H1 (cell line): Measurements from ENCODE around the gene AGPS. TPM values are rescaled to one million over a fixed set of nuclear protein-coding genes. Genes with fewer than 3 reads are reported as not detected.

Experiments used
- CTCF ChIA-PET: fragments of 300-600 bp; sonication (Branson Sonifier 250); formaldehyde crosslinking; loops from one replicate; lab custom pipeline; 2021; ENCODE audit not compliant: partially characterized antibody; lab: Charles Lee
- POLR2A ChIA-PET: fragments of 300-600 bp; sonication (Branson Sonifier 250); formaldehyde crosslinking; loops from one replicate; lab custom pipeline; 2021; ENCODE audit warnings: inconsistent platforms; ENCODE audit not compliant: partially characterized antibody; lab: Charles Lee
- DNase-seq, 2 experiments: peaks; one replicate each; pipeline versions ENCODE4 v3.0.0 to v3.0.0-alpha.2; 2010 to 2022; ENCODE audit warnings: low spot score in 2 of 2, low read depth in 1 of 2, mixed read lengths in 1 of 2
- FAIRE-seq: peaks from 2 replicates; lab custom pipeline; 2011; peaks lifted over from hg19 to GRCh38; lab: Jason Lieb, UNC
- H2AFZ ChIP-seq: 2 replicates; pipeline ENCODE4 v1.8.1; 2012; ENCODE audit warnings: low read length, inconsistent platforms
- H2AK5ac ChIP-seq: 2 replicates; pipeline ENCODE4 v1.6.1; 2013; ENCODE audit warnings: low read depth, low read length
- H2BK120ac ChIP-seq: replicated peaks from 2 replicates; pipeline ENCODE3; 2013; ENCODE audit warnings: low read depth, low read length, inconsistent platforms
- H2BK12ac ChIP-seq: 2 replicates; pipeline ENCODE4 v1.6.1; 2013; ENCODE audit warnings: low read depth, low read length
- H2BK15ac ChIP-seq: 2 replicates; pipeline ENCODE4 v1.6.1; 2013; ENCODE audit warnings: low read length
- H2BK20ac ChIP-seq: 2 replicates; pipeline ENCODE4 v1.6.1; 2013; ENCODE audit warnings: low read length
- H2BK5ac ChIP-seq: 2 replicates; pipeline ENCODE4 v1.6.1; 2013; ENCODE audit warnings: low read depth, low read length
- H3K14ac ChIP-seq: 2 replicates; pipeline ENCODE4 v1.6.1; 2013; ENCODE audit warnings: inconsistent platforms; ENCODE audit not compliant: insufficient read length
- H3K18ac ChIP-seq: 2 replicates; pipeline ENCODE4 v1.6.1; 2013; ENCODE audit warnings: low read length; ENCODE audit errors: extremely low read depth
- H3K23ac ChIP-seq: 2 replicates; pipeline ENCODE4 v1.6.1; 2013; ENCODE audit warnings: inconsistent platforms; ENCODE audit not compliant: insufficient read length
- H3K23me2 ChIP-seq: 2 replicates; pipeline ENCODE4 v1.6.1; 2013; ENCODE audit warnings: low read depth, low read length
- H3K27ac ChIP-seq: 2 replicates; pipeline ENCODE4 v1.6.1; 2011; ENCODE audit warnings: low read depth, low read length, inconsistent platforms
- H3K27me3 ChIP-seq, 4 experiments: replicated peaks in 1 of 4; 1 replicate in 1 of 4; 2 replicates in 3 of 4; pipeline versions ENCODE4 v1.6.1 to v1.8.1; 2011 to 2013; ENCODE audit warnings: low read length in 3 of 4, mild to moderate bottlenecking in 3 of 4, inconsistent platforms in 2 of 4, mixed read lengths in 2 of 4, moderate library complexity in 1 of 4; ENCODE audit not compliant: control insufficient read depth in 3 of 4, insufficient read depth in 3 of 4; ENCODE audit errors: extremely low read depth in 1 of 4
- H3K36me3 ChIP-seq, 4 experiments: 2 replicates each; pipeline versions ENCODE4 v1.6.1 to v1.8.1; 2011 to 2013; ENCODE audit warnings: mild to moderate bottlenecking in 4 of 4, low read length in 3 of 4, moderate library complexity in 2 of 4, control low read depth in 1 of 4, inconsistent platforms in 1 of 4; ENCODE audit not compliant: insufficient read depth in 4 of 4, control insufficient read depth in 2 of 4
- H3K4ac ChIP-seq: replicated peaks from 2 replicates; pipeline ENCODE3; 2013; ENCODE audit warnings: low read length, low read depth, mixed read lengths, inconsistent platforms; ENCODE audit not compliant: insufficient read length
- H3K4me1 ChIP-seq, 4 experiments: replicated peaks in 1 of 4; 1 replicate in 1 of 4; 2 replicates in 3 of 4; pipeline versions ENCODE4 v1.6.1 to v1.8.1; 2011 to 2013; ENCODE audit warnings: low read length in 3 of 4, inconsistent platforms in 2 of 4, mixed read lengths in 1 of 4; ENCODE audit not compliant: insufficient read depth in 4 of 4, control insufficient read depth in 3 of 4
- H3K4me2 ChIP-seq, 2 experiments: 2 replicates each; pipeline versions ENCODE4 v1.6.1 to v1.8.1; 2011 to 2013; ENCODE audit warnings: low read depth in 2 of 2, low read length in 2 of 2, control low read depth in 1 of 2, inconsistent platforms in 1 of 2, mild to moderate bottlenecking in 1 of 2; ENCODE audit not compliant: insufficient read depth in 1 of 2
- H3K4me3 ChIP-seq, 4 experiments: fragments of 200-600, 300-600 bp in 1 of 4; sonication (generic), shearing (Covaris generic), sonication (Bioruptor Twin) in 1 of 4; 2 replicates each; pipeline versions ENCODE4 v1.5.1 to v1.8.1; 2011 to 2016; ENCODE audit warnings: low read length in 4 of 4, low read depth in 3 of 4, control low read depth in 2 of 4, inconsistent platforms in 2 of 4, mild to moderate bottlenecking in 2 of 4, mixed read lengths in 1 of 4, moderate library complexity in 1 of 4; ENCODE audit not compliant: insufficient read depth in 2 of 4; ENCODE audit errors: extremely low read depth in 1 of 4
- H3K56ac ChIP-seq: replicated peaks from 2 replicates; pipeline ENCODE3; 2013; ENCODE audit warnings: low read depth, mild to moderate bottlenecking, mixed read lengths, low read length, inconsistent platforms; ENCODE audit not compliant: insufficient read length
- H3K79me1 ChIP-seq: 2 replicates; pipeline ENCODE4 v1.6.1; 2013; ENCODE audit warnings: low read depth, low read length, control low read depth
- H3K79me2 ChIP-seq, 2 experiments: 2 replicates each; pipeline versions ENCODE4 v1.6.1 to v1.8.1; 2012 to 2013; ENCODE audit warnings: low read length in 2 of 2, mild to moderate bottlenecking in 2 of 2, inconsistent platforms in 1 of 2; ENCODE audit not compliant: insufficient read depth in 2 of 2, control insufficient read depth in 1 of 2
- H3K9ac ChIP-seq, 4 experiments: replicated peaks in 1 of 4; 1 replicate in 1 of 4; 2 replicates in 3 of 4; pipeline versions ENCODE4 v1.6.1 to v1.8.1; 2011 to 2013; ENCODE audit warnings: low read depth in 3 of 4, low read length in 3 of 4, control low read depth in 2 of 4, mild to moderate bottlenecking in 2 of 4, moderate library complexity in 2 of 4, inconsistent platforms in 1 of 4; ENCODE audit errors: extremely low read depth in 1 of 4
- H3K9me3 ChIP-seq, 2 experiments: 2 replicates each; pipeline versions ENCODE4 v1.6.1 to v1.8.1; 2012 to 2013; ENCODE audit warnings: mild to moderate bottlenecking in 2 of 2, moderate library complexity in 2 of 2, control low read depth in 1 of 2, inconsistent platforms in 1 of 2, low read depth in 1 of 2, low read length in 1 of 2, mixed read lengths in 1 of 2; ENCODE audit not compliant: insufficient read depth in 2 of 2
- H4K20me1 ChIP-seq, 2 experiments: replicated peaks in 1 of 2; 2 replicates each; pipeline versions ENCODE3 to v1.8.1; 2011 to 2013; ENCODE audit warnings: inconsistent platforms in 2 of 2, low read length in 2 of 2, mild to moderate bottlenecking in 1 of 2; ENCODE audit not compliant: insufficient read depth in 2 of 2, control insufficient read depth in 1 of 2
- H4K5ac ChIP-seq: 2 replicates; pipeline ENCODE4 v1.6.1; 2013; ENCODE audit warnings: low read length, low read depth, mixed read lengths, inconsistent platforms; ENCODE audit not compliant: insufficient read length
- H4K8ac ChIP-seq: 2 replicates; pipeline ENCODE4 v1.8.0; 2013; ENCODE audit warnings: mild to moderate bottlenecking, moderate library complexity, low read length, inconsistent platforms; ENCODE audit not compliant: insufficient read depth; ENCODE audit errors: extremely low read depth
- H4K91ac ChIP-seq: replicated peaks from 2 replicates; pipeline ENCODE3; 2013; ENCODE audit warnings: low read length, mixed read lengths, inconsistent platforms; ENCODE audit not compliant: insufficient read length
- ATF2 ChIP-seq: IDR thresholded peaks from 2 replicates; pipeline ENCODE4 v1.6.1; 2012; ENCODE audit warnings: low read length, inconsistent platforms
- BACH1 ChIP-seq: IDR thresholded peaks from 2 replicates; pipeline ENCODE4 v1.6.1; 2012; ENCODE audit warnings: low read length, improper control_type of control experiment
- CBX5 ChIP-seq: fragments of 300-800, 300-1000 bp; sonication (generic); IDR thresholded peaks from 2 replicates; pipeline ENCODE4 v1.7.1; 2016; ENCODE audit warnings: antibody characterized with exemption, low read length, low read depth
- CHD1 ChIP-seq: IDR thresholded peaks from 2 replicates; pipeline ENCODE4 v1.6.1; 2012; ENCODE audit warnings: low read depth, low read length, improper control_type of control experiment
- CREB1 ChIP-seq: IDR thresholded peaks from 2 replicates; pipeline ENCODE4 v1.6.1; 2012; ENCODE audit warnings: inconsistent platforms
- CTCF ChIP-seq, 3 experiments: IDR thresholded peaks; 1 replicate in 2 of 3; 2 replicates in 1 of 3; pipeline versions ENCODE4 v1.5.1 to v1.6.1; 2011; ENCODE audit warnings: low read length in 3 of 3, mild to moderate bottlenecking in 3 of 3, inconsistent platforms in 2 of 3, low read depth in 1 of 3, moderate library complexity in 1 of 3; ENCODE audit not compliant: insufficient read depth in 1 of 3; ENCODE audit errors: control extremely low read depth in 1 of 3
- NRF1 ChIP-seq: IDR thresholded peaks from 2 replicates; pipeline ENCODE4 v1.6.1; 2011; ENCODE audit warnings: mild to moderate bottlenecking, low read depth, low read length, improper control_type of control experiment
- SIRT6 ChIP-seq: IDR thresholded peaks from one replicate; pipeline ENCODE4 v1.7.1; 2012; ENCODE audit warnings: low read length, inconsistent platforms
- SRF ChIP-seq: IDR thresholded peaks from 2 replicates; pipeline ENCODE4 v1.6.1; 2011; ENCODE audit warnings: mild to moderate bottlenecking, low read depth, low read length, moderate library complexity
- TAF7 ChIP-seq: optimal IDR thresholded peaks from 2 replicates; pipeline ENCODE3; 2011; ENCODE audit warnings: low read depth, mild to moderate bottlenecking, inconsistent platforms, low read length, moderate library complexity, borderline replicate concordance
- ZNF274 ChIP-seq: IDR thresholded peaks from 2 replicates; pipeline ENCODE4 v1.7.0; 2012; ENCODE audit warnings: low read length, borderline replicate concordance; ENCODE audit errors: extremely low read depth
- WGBS, 2 experiments: shearing (Covaris generic) in 1 of 2; methylation state at CpG; one replicate each; pipeline versions ENCODE4 v1.1.6 to v1.1.7; 2013 to 2015; ENCODE audit warnings: low lambda C conversion rate in 2 of 2, mixed read lengths in 2 of 2, inconsistent platforms in 1 of 2, low coverage in 1 of 2, missing lambda C conversion rate in 1 of 2; ENCODE audit not compliant: insufficient replicate concordance in 2 of 2, insufficient coverage in 1 of 2, insufficient read length in 1 of 2; ENCODE audit errors: extremely low coverage in 1 of 2, missing lambda C conversion rate in 1 of 2; 5-methylcytosine and 5-hydroxymethylcytosine counted together
- polyA plus RNA-seq, 7 experiments: library from polyadenylated mRNA; depleted of rRNA in 3 of 7; stranded (reverse) in 5 of 7; unstranded in 2 of 7; fragments of >200 nt in 5 of 7; fragments of 200-250 nt in 2 of 7; gene quantifications; 1 replicate in 5 of 7; 2 replicates in 1 of 7; 4 replicates in 1 of 7; pipeline versions ENCODE4 v1.2.1 to v1.2.3, GENCODE V29; 2011 to 2013; ENCODE audit warnings: missing spikeins in 2 of 7, mixed read lengths in 2 of 7
- total RNA-seq: library from RNA; stranded (reverse); fragmentation: NEBNext Ultra II Directional; extraction: Animal tissue kit (Norgen Biotek cat#: 25700); gene quantifications from 2 replicates; pipeline ENCODE4 v1.2.1, GENCODE V29; 2021

Gene AGPS
- total and polyA plus RNA-seq, 2 of the 8 experiments (the other 6 are each of a cell fraction or from before 2014, with no cell fraction given) = 7.3 to 57.8 TPM

DNA sequence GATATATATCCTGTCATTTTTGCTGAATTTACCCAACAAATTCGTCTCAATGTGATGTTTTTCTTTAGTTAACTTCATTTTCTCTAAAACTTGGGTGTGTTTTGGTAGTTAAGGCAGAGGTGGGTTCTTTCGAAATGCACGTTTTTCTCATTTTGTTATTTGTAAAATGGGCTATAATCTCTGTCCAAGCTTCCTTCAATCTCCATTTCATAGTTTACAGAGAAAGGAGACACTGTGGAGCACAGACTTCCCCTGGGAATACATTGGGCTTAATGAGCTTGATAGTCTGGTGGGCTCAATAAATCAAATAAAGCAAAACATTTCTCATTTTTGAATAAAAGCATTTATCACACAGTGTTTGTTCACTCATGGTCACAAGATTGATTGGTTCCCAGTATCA lies 145.1 kb downstream of the AGPS start:
- H4K20me1 ChIP-seq = no peaks in the 10 kb centered on the region
- no peaks in the 10 kb centered on the region for H3K27me3 ChIP-seq
- no peaks in the 10 kb centered on the region for H3K79me2 ChIP-seq
- WGBS, 2 experiments = 47% methylated on average over 3 of the region's 3 CpGs; no CpG with 5 or more reads in 1 of the 2 experiments
- H4K8ac ChIP-seq = no peak overlapping the region
- no peak overlapping the region for H4K5ac ChIP-seq
- H3K9ac ChIP-seq = no peak overlapping the region
- no peak overlapping the region for H2BK12ac ChIP-seq
- H3K23ac ChIP-seq = no peak overlapping the region
- DNase-seq = no peak
- H2BK120ac ChIP-seq = no peak overlapping the region
- H2AFZ ChIP-seq = no peak overlapping the region
- no peak overlapping the region for H2BK20ac ChIP-seq
- no peaks in the 10 kb centered on the region for H3K79me1 ChIP-seq
- no peak overlapping the region for H3K4me3 ChIP-seq
- no peak for FAIRE-seq
- ChIA-PET POLR2A (no interaction called here), CTCF (interaction anchor here (1.1 kb wide), 1 partner anchor 14 kb away, joined by 3 read pairs; no protein-coding TSS in a partner anchor)
- no peaks in the 10 kb centered on the region for H3K9me3 ChIP-seq
- H2BK15ac ChIP-seq = no peak overlapping the region
- H4K91ac ChIP-seq = no peak overlapping the region
- H3K18ac ChIP-seq = no peak overlapping the region
- H3K56ac ChIP-seq = no peak overlapping the region
- H3K4me1 ChIP-seq = peaks cover 0 to 3% (median 0%) of the 10 kb centered on the region in 4 experiments; a peak in 1 of 7 replicates
- H2BK5ac ChIP-seq = no peak overlapping the region
- H3K36me3 ChIP-seq = no peaks in the 10 kb centered on the region; a peak in 2 of 8 replicates
- H3K27ac ChIP-seq = no peak overlapping the region
- no peak overlapping the region for H3K14ac ChIP-seq
- no peak overlapping the region for H3K4ac ChIP-seq
- no peaks in the 10 kb centered on the region for H3K23me2 ChIP-seq
- no peak overlapping the region for H2AK5ac ChIP-seq
- no peak overlapping the region for H3K4me2 ChIP-seq
- TF ChIP-seq SRF (no peak), ZNF274 (no peak), ATF2 (no peak), CREB1 (no peak), BACH1 (no peak), CBX5 (no peak), CTCF (IDR thresholded peaks at IDR 0.05; ENCODE audit: control extremely low read depth in 1 of 3, insufficient read depth in 1 of 3, low read depth in 1 of 3, low read length in 3 of 3) (no peak), TAF7 (no peak), CHD1 (no peak), SIRT6 (no peak), NRF1 (no peak)
